CD14-positive monocyte (primary cell): Measurements from ENCODE around the gene NPLOC4. TPM values are rescaled to one million over a fixed set of nuclear protein-coding genes. Genes with fewer than 3 reads are reported as not detected.
"Not testable (repeated sequence)": the region's sequence is repeated elsewhere in the genome, so short reads cannot be mapped to it uniquely, and the experiment has no call there.

ENCODE experiments used
- DNase-seq, 3 donors: peaks; one replicate each; pipeline ENCODE4 v3.0.0-alpha.2; 2011 to 2022
- H2AFZ ChIP-seq: 2 replicates; pipeline ENCODE4 v1.6.0; 2012; ENCODE audit warnings: mild to moderate bottlenecking, low read depth, low read length, inconsistent platforms; ENCODE audit not compliant: insufficient read depth, poor library complexity, severe bottlenecking
- H3K27ac ChIP-seq, 2 donors: 1 replicate in 1 of 2; 2 replicates in 1 of 2; pipeline ENCODE4 v1.5.1; 2012 to 2013; ENCODE audit warnings: low read length in 2 of 2, control low read depth in 1 of 2, inconsistent platforms in 1 of 2, low read depth in 1 of 2, mild to moderate bottlenecking in 1 of 2
- H3K27me3 ChIP-seq, 2 donors: one replicate each; pipeline versions ENCODE4 v1.6.0 to v1.6.1; 2011 to 2013; ENCODE audit warnings: low read length in 2 of 2; ENCODE audit not compliant: control insufficient read depth in 2 of 2, insufficient read depth in 2 of 2
- H3K36me3 ChIP-seq, 2 donors: replicated peaks in 1 of 2; 1 replicate in 1 of 2; 2 replicates in 1 of 2; pipeline versions ENCODE4 v1.5.1 to v1.6.1; 2012 to 2013; ENCODE audit warnings: low read length in 2 of 2, control low read depth in 1 of 2, inconsistent platforms in 1 of 2, mild to moderate bottlenecking in 1 of 2; ENCODE audit not compliant: insufficient read depth in 2 of 2, control insufficient read depth in 1 of 2
- H3K4me1 ChIP-seq, 2 donors: 1 replicate in 1 of 2; 2 replicates in 1 of 2; pipeline versions ENCODE4 v1.5.1 to v1.6.1; 2012 to 2013; ENCODE audit warnings: low read length in 2 of 2, control low read depth in 1 of 2, inconsistent platforms in 1 of 2, mild to moderate bottlenecking in 1 of 2, moderate library complexity in 1 of 2; ENCODE audit not compliant: insufficient read depth in 2 of 2, control insufficient read depth in 1 of 2
- H3K4me2 ChIP-seq: replicated peaks from 2 replicates; pipeline ENCODE3; 2012; ENCODE audit warnings: low read length, moderate library complexity, mild to moderate bottlenecking; ENCODE audit not compliant: poor library complexity, severe bottlenecking; ENCODE audit errors: extremely low read depth
- H3K4me3 ChIP-seq, 3 experiments: fragments of 200-600 bp in 1 of 3; sonication (generic) in 1 of 3; replicated peaks in 1 of 3; 1 replicate in 2 of 3; 2 replicates in 1 of 3; pipeline ENCODE4 v1.5.1; 2011 to 2013; ENCODE audit warnings: low read length in 3 of 3, mild to moderate bottlenecking in 3 of 3, control low read depth in 2 of 3, low read depth in 2 of 3, inconsistent platforms in 1 of 3, moderate library complexity in 1 of 3
- H3K79me2 ChIP-seq: 2 replicates; pipeline ENCODE4 v1.6.0; 2012; ENCODE audit warnings: mild to moderate bottlenecking, control low read depth, inconsistent platforms, low read length, moderate library complexity; ENCODE audit not compliant: insufficient read depth
- H3K9ac ChIP-seq: 2 replicates; pipeline ENCODE4 v1.6.0; 2017; ENCODE audit warnings: low read length, mild to moderate bottlenecking; ENCODE audit not compliant: insufficient read depth, poor library complexity, severe bottlenecking
- H3K9me3 ChIP-seq, 2 donors: replicated peaks in 1 of 2; 1 replicate in 1 of 2; 2 replicates in 1 of 2; pipeline versions ENCODE4 v1.5.1 to v1.6.1; 2012 to 2013; ENCODE audit warnings: low read length in 2 of 2, control low read depth in 1 of 2; ENCODE audit not compliant: control insufficient read depth in 1 of 2, insufficient read depth in 1 of 2
- H4K20me1 ChIP-seq: 2 replicates; pipeline ENCODE4 v1.6.0; 2012; ENCODE audit warnings: mild to moderate bottlenecking, low read length, control low read depth, moderate library complexity; ENCODE audit not compliant: insufficient read depth
- H3K27ac Mint-ChIP-seq, 7 donors: one replicate each; pipeline ENCODE4 v1.8.0; 2020; ENCODE audit warnings: mild to moderate bottlenecking in 7 of 7, mixed read lengths in 7 of 7, moderate library complexity in 6 of 7, inconsistent platforms in 2 of 7
- H3K27me3 Mint-ChIP-seq, 3 donors: one replicate each; pipeline ENCODE4 v1.8.0; 2021 to 2022; ENCODE audit warnings: low read depth in 3 of 3, mild to moderate bottlenecking in 3 of 3, mixed read lengths in 3 of 3, moderate library complexity in 3 of 3, inconsistent platforms in 1 of 3
- H3K36me3 Mint-ChIP-seq, 2 donors: one replicate each; pipeline ENCODE4 v1.8.0; 2020; ENCODE audit warnings: mixed read lengths in 2 of 2, inconsistent platforms in 1 of 2, mild to moderate bottlenecking in 1 of 2
- H3K4me1 Mint-ChIP-seq: one replicate; pipeline ENCODE4 v1.8.0; 2020; ENCODE audit warnings: mild to moderate bottlenecking, mixed read lengths
- H3K4me3 Mint-ChIP-seq, 2 donors: one replicate each; pipeline ENCODE4 v1.8.0; 2020; ENCODE audit warnings: mild to moderate bottlenecking in 2 of 2, mixed read lengths in 2 of 2, moderate library complexity in 1 of 2
- H3K9me3 Mint-ChIP-seq, 7 donors: one replicate each; pipeline ENCODE4 v1.8.0; 2020 to 2022; ENCODE audit warnings: mixed read lengths in 7 of 7, mild to moderate bottlenecking in 6 of 7, moderate library complexity in 6 of 7, inconsistent platforms in 2 of 7
- CTCF ChIP-seq: fragments of 200-600 bp; IDR thresholded peaks from one replicate; pipeline ENCODE4 v1.8.0; 2022; ENCODE audit warnings: antibody characterized with exemption, mild to moderate bottlenecking
- WGBS: methylation state at CpG from one replicate; pipeline ENCODE4 v1.1.5; 2013; ENCODE audit warnings: missing lambda C conversion rate; ENCODE audit not compliant: insufficient coverage; 5-methylcytosine and 5-hydroxymethylcytosine counted together
- intact Hi-C, 2 donors: fragments of 100-400 bp; cut with micrococcal nuclease; formaldehyde crosslinking; loops; one replicate each; pipeline versions ENCODE4 v1.15.0 to v1.15.1; 2023
- polyA plus RNA-seq, 3 donors: library from polyadenylated mRNA; depleted of rRNA in 1 of 3; unstranded in 2 of 3; stranded (reverse) in 1 of 3; fragments of 300-500 nt in 2 of 3; fragments of >200 nt in 1 of 3; fragmentation: Illumina TruSeq in 2 of 3; gene quantifications; 1 replicate in 2 of 3; 2 replicates in 1 of 3; pipeline ENCODE4 v1.2.3, GENCODE V29; 2012 to 2021

The NPLOC4 gene
- polyA plus RNA-seq, 3 donors: 92.1 to 112 (median 106) TPM

GRCh38 chr17:81532490-81533287, 104.2 kb downstream of the NPLOC4 start:
- Histone ChIP-seq H3K9ac (no peak overlapping the region), H3K36me3 (no peaks in the 10 kb centered on the region), H3K4me3 (no peak overlapping the region), H3K27ac (no peak overlapping the region), H3K27me3 (peaks cover 9 to 62% of the 10 kb centered on the region in 2 donors), H2AFZ (no peak overlapping the region), H3K79me2 (no peaks in the 10 kb centered on the region), H4K20me1 (peaks cover 9% of the 10 kb centered on the region), H3K9me3 (peaks cover 0 to 15% of the 10 kb centered on the region in 2 donors), H3K4me1 (peaks cover 7 to 11% of the 10 kb centered on the region in 2 donors), H3K4me2 (no peak overlapping the region)
- Mint-ChIP-seq H3K27ac (no peak overlapping the region), H3K36me3 (peaks cover 1 to 3% of the 10 kb centered on the region in 2 donors), H3K4me1 (peaks cover 10% of the 10 kb centered on the region), H3K27me3 (peaks cover 35 to 66% (median 46%) of the 10 kb centered on the region in 3 donors), H3K9me3 (peaks cover 0 to 6% (median 2%) of the 10 kb centered on the region in 7 donors), H3K4me3 (no peak overlapping the region)
- WGBS: 97% methylated on average over 9 of the region's 11 CpGs
- DNase-seq: no peak
- TF ChIP-seq CTCF: no peak
- intact Hi-C loops: no loop called here

GRCh38 chr17:81531998-81532404, 104.9 kb downstream of the NPLOC4 start:
- H3K4me1 Mint-ChIP-seq, H3K4me3 ChIP-seq, DNase-seq, H3K4me2 ChIP-seq, H4K20me1 ChIP-seq, H3K4me1 ChIP-seq, H3K27ac ChIP-seq, H3K9me3 Mint-ChIP-seq, H3K36me3 Mint-ChIP-seq, H3K9ac ChIP-seq, H3K4me3 Mint-ChIP-seq, intact Hi-C loops, H3K36me3 ChIP-seq, H2AFZ ChIP-seq, H3K27ac Mint-ChIP-seq, H3K79me2 ChIP-seq: not testable (repeated sequence)
- peaks cover 30 to 66% (median 45%) of the 10 kb centered on the region in 3 donors for H3K27me3 Mint-ChIP-seq
- Histone ChIP-seq H3K9me3 (peaks cover 0 to 10% of the 10 kb centered on the region in 2 donors), H3K27me3 (peaks cover 7 to 61% of the 10 kb centered on the region in 2 donors)
- WGBS: 100% methylated on average over 3 of the region's 3 CpGs

- 96% methylated on average over 6 of the region's 6 CpGs for WGBS
- H3K27ac Mint-ChIP-seq, H3K4me3 Mint-ChIP-seq, H3K4me2 ChIP-seq, H3K9ac ChIP-seq, H3K36me3 Mint-ChIP-seq, H4K20me1 ChIP-seq, H3K27ac ChIP-seq, H3K9me3 Mint-ChIP-seq, intact Hi-C loops, DNase-seq, H3K79me2 ChIP-seq, H3K36me3 ChIP-seq, H2AFZ ChIP-seq, H3K4me1 ChIP-seq, H3K4me1 Mint-ChIP-seq, H3K4me3 ChIP-seq, H3K9me3 ChIP-seq: not testable (repeated sequence)
- peaks cover 3 to 55% of the 10 kb centered on the region in 2 donors for H3K27me3 ChIP-seq
- H3K27me3 Mint-ChIP-seq: peaks cover 25 to 64% (median 45%) of the 10 kb centered on the region in 3 donors
Observed at GRCh38 chr17:81531013-81531412, 105.9 kb downstream of the NPLOC4 start.
